Left renal cortex interstitium (tissue), 4 donors: Measurements from ENCODE around the gene UNG. TPM values are rescaled to one million over a fixed set of nuclear protein-coding genes. Genes with fewer than 3 reads are reported as not detected.

Source experiments
- DNase-seq, 4 donors: peaks; one replicate each; pipeline ENCODE4 v3.0.0-alpha.2; 2013; ENCODE audit warnings: low read depth in 4 of 4, low spot score in 2 of 4, missing footprints in 1 of 4
- polyA plus RNA-seq, 4 donors: library from polyadenylated mRNA; unstranded; fragments of 120-200 nt; gene quantifications; one replicate each; pipeline ENCODE4 v1.2.1, GENCODE V29; 2013; ENCODE audit not compliant: insufficient read length in 4 of 4

UNG gene
- polyA plus RNA-seq, 4 donors = 63.4 to 69.3 (median 67.0) TPM

GRCh38 chr12:109087250-109087649 is 10.1 kb upstream of the UNG start:
- DNase-seq = no peak

- no peak for DNase-seq
Observed at GRCh38 chr12:109088818-109089217, 8.6 kb upstream of the UNG start.

GRCh38 chr12:109089683-109090082 is 7.7 kb upstream of the UNG start:
- DNase-seq = no peak

- no peak for DNase-seq
Observed at GRCh38 chr12:109092497-109093021, 4.8 kb upstream of the UNG start.

GRCh38 chr12:109093022-109093918 is 4.1 kb upstream of the UNG start, which contains the start of gene ALKBH2:
Gene ALKBH2, minus strand, starts transcription at chr12:109093472. Its CDS starts 686 bp downstream, at chr12:109092786.
- DNase-seq = peak in 2 of 4 donors; percentile 78 to 89

GRCh38 chr12:109097140-109097434 is 310 bp upstream of the UNG start:
- DNase-seq = no peak

- DNase-seq = no peak
Observed at GRCh38 chr12:109098183-109098604, 797 bp downstream of the UNG start.

- DNase-seq = no peak
Observed at GRCh38 chr12:109098651-109099050, 1.3 kb downstream of the UNG start.

GRCh38 chr12:109099431-109100020 is 2.1 kb downstream of the UNG start:
- no peak for DNase-seq

GRCh38 chr12:109100741-109101140 is 3.3 kb downstream of the UNG start:
- no peak for DNase-seq

GRCh38 chr12:109102491-109102890 is 5.1 kb downstream of the UNG start:
- DNase-seq = no peak

- DNase-seq = no peak
Observed at GRCh38 chr12:109105176-109105575, 7.8 kb downstream of the UNG start.

GRCh38 chr12:109109746-109110350 is 12.5 kb downstream of the UNG start:
- no peak for DNase-seq

GRCh38 chr12:109110988-109111495 is 13.6 kb downstream of the UNG start:
- DNase-seq = peak in 1 of 4 donors; percentile 87

- no peak for DNase-seq
Observed at GRCh38 chr12:109112720-109113465, 15.5 kb downstream of the UNG start.

- no peak for DNase-seq
Observed at GRCh38 chr12:109113661-109114321, 16.4 kb downstream of the UNG start.

GRCh38 chr12:109114644-109115043 is 17.2 kb downstream of the UNG start:
- DNase-seq = no peak

GRCh38 chr12:109115404-109115757 is 18.0 kb downstream of the UNG start:
- DNase-seq = no peak

- peak in 1 of 4 donors; percentile 63 for DNase-seq
Observed at GRCh38 chr12:109115758-109116610, 18.6 kb downstream of the UNG start, which contains the start of gene ACACB. Gene ACACB, plus strand, starts transcription at chr12:109116587. Its CDS starts 22,819 bp downstream, at chr12:109139406.
